ENCODE results near the gene PREX1. TPM values are rescaled to one million over a fixed set of nuclear protein-coding genes. Genes with fewer than 3 reads are reported as not detected.
A peak's percentile ranks its signal among the peaks of the same experiment; 100 is the strongest.

The PREX1 gene
- polyA plus RNA-seq, 4 donors = 13.7 to 16.7 (median 15.2) TPM

DNA sequence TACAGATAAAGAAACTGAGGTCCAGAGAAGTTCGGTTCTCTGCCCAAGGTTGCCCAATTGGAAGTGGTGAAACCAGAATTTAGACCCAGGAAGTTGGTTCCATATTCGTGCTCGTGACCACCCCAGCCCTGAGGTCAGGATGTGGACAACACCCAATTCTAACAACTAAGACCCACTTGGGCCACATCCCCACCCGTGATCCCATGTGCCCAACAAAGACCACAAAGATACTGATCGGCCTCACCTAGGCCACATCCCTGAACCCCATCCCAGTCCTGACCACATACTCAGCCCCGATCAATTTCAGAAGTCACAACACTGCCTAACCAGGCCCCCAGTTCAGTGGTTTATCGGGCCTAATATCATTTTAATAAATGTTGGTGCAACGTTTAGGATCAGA, 138.4 kb downstream of the PREX1 start:
- no peak for DNase-seq (ENCODE audit: low read depth in 4 of 4, low spot score in 2 of 4)

DNA sequence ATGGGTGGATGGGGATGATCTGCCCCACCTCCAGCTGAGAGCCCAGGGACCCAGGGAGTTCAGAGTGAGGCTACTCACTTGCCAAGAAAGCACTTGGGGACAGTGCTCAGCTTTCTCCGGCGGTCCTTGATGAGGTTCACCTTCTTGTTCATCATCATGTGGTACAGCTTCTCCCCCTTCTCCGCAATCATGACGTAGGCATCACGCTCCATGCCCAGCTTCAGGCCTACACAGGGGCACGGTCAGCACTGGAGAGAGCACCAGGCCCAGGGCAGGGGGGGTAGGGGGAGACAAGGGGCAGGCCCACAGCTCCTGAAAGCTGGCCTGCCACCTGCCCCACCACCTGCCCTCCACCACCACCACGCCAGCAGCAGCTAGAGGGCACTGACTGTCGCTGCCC, 139.2 kb downstream of the PREX1 start:
- no peak for DNase-seq (ENCODE audit: low read depth in 4 of 4, low spot score in 2 of 4)

DNA sequence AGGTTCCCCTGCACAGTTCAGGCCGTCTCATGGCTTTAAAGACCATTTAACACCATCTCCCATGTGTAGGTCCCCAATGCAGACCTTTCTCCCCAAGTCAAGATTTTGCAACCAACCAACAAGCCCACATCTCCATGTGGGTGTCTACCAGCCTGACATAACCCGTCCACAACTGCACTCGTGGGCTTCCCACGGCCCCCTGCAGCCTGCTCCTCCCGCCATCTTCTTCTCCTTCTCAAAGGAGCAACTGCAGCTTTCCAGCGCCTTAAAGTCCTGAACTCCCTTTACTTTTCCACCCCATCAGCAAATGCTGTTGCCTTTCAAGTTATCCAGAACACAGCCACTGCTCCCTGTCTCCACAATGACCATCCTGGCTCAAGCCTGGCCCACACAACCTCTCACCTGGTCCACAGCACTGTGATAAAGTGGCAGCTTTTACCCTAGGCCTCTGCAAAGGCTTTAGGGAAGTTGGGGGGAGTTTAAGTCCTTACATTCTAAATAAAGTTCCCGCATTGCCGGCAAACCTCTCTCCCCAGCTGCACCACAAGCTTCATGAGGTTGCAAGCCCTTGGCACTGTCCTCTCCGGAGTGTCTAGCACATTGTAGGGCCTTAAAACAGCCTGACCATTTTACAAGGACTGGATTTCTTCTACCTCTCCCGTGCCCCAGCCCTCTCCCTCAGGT, 140.5 kb downstream of the PREX1 start:
- DNase-seq (ENCODE audit: low read depth in 4 of 4, low spot score in 2 of 4) = no peak

DNA sequence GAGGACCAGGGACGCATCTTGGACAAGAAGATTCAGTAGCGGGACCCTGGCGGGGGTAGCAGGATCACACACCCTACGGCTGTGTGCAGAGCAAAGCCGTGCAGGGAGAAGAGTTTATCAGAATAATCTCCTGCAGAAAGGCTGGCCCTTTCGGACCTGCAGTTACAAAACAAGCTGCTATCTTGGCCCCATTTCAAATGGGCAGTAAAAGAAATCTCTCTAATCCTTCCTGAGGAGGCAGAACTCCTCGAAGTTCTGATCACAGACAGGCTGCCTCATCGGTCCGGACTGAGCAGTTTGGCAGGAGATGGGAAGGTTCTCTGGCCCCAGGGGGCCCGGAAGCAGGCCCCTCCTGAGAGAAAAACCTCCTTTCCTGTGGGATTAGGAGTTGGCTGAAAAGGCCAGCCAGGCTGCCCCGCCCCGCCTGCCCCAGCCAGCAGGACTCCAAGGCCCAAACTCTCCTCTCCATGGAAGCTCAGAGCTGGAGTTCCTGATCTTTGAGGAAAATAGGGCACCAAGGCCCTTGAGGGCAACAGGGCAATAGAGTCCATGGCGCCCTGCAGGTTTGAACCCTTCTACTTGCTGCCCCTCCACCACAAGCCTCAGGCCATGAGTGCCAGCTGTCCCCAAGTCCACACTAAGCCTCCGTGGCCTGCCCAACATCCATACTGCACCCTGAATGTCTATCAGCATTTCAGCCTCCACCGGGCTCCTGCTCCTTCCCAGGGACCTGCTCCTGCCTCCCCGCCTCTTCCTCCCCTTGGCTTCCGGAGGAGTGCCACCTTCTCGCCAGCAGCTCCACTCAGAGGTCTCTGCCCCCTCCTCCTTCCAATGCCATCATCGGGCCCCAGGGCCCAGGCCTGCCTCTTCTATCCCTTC, 141.3 kb downstream of the PREX1 start:
- no peak for DNase-seq (ENCODE audit: low read depth in 4 of 4, low spot score in 2 of 4)

DNA sequence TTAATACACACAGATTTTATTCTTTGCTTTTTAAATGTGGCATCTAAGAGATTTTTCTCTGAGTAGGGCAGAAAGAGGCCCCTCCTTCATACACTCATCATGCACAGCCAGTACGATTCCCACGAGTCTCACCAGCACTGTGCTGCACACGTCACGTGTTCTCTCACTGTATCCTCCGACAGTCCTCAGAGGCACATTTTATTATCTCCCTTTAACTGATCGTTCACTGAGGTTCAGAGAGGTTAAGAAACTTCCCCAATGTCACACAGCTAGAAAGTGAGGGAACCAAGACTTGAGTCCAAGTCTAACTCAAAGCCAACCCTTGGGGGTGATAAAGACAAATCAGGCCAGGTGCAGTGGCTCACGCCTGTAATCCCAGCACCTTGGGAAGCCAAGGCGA, 142.5 kb downstream of the PREX1 start:
- DNase-seq (ENCODE audit: low read depth in 4 of 4, low spot score in 2 of 4) = no peak

DNA sequence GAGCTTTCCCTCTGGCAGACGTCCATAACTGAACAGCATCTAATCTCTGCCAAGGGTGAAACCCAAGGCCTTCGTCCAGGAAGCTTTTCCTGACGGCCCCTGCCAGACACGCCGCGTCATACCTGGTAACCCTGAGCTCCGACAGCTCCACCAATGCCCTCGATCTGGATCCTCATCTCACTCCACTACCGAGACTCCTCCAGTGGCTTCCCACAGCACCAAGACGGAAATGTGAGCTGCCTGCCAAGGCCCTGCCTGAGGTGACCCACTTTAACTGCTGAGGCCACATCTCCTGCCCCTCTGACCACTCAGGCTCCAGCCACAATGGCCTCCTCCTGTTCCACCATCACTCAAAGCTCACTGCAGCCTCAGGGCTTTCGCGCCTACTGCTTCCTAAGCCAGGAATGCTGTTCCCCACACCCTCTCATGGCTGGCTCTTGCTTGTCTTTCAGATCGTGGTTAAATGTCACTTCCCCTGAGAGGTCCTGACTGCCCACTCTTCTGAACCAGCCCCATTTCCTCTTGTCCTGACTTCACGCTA, 143.2 kb downstream of the PREX1 start:
- no peak for DNase-seq (ENCODE audit: low read depth in 4 of 4, low spot score in 2 of 4)

DNA sequence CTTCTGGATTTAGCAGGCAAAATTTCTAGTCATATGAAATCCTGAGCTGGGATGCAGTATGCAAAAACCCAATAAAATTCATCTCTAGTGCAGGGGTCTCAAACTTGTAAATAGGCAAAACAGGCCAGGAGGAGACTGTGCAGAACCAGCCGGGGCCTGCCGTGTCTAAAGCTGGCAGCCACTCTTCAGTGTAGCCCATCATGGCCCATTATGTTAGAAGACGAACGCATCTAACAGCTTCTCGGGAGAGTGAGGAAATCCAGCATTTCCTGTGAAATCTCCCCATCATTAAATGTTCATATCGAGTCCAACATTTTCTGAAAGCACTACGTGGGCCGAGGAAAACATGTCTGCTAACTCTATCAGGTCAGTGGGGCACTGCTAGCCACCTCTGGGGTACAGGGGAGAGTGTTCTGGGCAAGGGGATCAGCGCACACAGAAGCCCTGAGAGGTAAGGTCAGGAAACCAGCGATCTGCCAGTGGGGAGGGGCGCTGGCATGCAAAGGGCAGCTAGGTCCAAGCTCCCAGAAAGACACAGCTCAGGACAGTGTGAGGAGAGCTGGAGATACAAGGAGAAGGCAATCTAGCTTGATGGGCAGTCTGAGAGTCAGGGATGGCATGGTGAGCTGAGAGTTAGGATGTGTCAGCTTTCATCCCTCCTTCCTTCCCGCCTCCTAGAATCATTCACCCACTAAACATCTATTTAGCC, 144.2 kb downstream of the PREX1 start:
- no peak for DNase-seq (ENCODE audit: low read depth in 4 of 4, low spot score in 2 of 4)

DNA sequence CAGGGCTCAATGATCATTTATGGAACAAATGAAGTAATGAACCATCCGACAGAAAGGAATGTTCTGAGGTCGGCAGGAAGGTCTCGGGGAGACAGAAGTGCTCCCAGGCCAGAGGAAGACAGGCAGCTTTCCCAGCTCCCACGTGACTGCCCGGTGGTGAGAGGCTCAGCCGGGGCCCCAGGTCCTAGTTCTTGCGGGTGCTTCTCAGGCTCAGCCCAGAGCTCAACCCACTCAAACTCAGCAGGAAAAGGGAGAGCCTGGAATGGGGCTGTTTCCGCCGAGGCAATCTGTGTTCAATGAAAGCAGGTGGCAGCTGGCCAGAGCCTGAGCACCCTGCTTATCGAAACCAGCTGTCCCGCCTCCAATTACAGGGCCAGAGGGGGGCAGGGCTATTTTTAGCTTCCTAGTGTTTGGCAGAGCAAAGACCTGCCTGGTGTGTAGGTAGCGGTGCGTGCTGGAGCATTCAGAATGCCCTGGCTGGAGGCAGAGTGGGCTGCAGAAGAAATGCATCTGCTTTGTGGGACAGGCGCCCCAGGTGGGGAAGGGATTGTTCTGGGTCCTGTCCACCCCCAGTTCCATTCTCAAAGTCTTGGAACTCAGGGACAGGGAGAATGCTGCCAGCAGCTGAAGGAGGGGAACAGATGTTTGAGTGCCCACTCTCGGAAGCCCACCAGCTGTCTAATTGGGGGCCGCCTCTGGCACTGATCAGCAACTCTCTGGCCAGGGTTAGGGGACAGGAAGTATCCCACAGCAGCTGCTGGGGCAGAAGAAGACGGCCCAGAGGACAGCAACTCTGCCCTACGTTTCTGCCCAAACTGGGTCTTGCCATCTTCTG, 145.1 kb downstream of the PREX1 start:
- DNase-seq (ENCODE audit: low read depth in 4 of 4, low spot score in 2 of 4) = peak in 3 of 4 donors; percentile 74 to 92 (median 86)

DNA sequence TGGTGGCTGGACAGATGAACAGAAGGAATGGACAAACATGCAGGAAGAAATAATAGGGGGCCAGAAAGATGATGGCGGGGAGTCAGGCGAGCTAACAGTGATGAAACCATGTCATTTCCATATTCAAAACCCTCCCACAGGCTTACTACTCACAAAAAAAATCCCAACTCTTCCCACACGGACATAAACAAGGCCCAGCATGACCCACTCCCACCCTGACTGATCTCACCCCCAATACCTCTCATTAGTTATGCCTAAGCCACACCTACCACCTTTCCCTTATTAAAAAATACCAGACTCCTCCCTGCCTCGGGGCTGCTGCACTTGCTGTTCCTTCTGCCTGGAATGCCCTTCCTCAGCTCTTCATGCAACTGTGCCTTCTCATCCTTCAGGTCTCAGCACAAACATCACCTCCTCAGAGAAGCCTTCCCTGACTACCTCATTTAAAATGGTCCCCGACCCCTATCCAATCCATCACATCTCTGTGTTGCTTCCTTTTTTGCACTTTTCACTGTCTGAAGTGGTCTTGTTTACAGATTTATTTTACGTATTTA, 145.8 kb downstream of the PREX1 start:
- DNase-seq (ENCODE audit: low read depth in 4 of 4, low spot score in 2 of 4) = no peak

DNA sequence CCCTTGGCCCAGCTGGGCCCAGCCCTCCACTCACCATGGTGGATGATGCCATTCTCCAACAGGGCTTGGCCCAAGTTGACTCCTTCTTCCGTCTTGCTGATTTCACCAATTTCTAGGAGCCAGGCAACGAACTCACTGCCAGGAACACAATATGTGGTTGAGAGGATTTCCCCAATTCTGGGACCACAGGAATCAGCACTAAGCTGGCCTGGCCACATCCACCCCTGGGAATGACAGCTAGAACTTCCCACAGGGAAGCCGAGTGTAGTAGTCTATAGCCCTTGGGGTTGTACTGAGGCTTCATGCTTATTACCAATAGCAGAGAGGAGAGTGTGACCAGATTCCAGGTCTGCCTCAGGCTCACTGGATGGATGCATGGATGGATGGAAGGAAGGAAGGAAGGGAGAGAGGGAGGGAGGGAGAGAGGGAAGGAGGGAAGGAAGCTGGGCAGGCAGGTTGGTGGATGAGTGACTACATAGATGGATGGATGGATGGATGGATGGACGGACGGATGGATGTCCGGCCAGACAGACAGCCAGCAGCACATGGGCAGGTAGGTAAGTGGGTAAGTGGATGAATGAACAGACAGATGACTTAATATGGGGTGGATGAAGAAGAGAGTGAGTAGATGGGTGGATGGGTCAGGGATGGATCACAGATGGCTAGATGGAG, 146.5 kb downstream of the PREX1 start:
- no peak for DNase-seq (ENCODE audit: low read depth in 4 of 4, low spot score in 2 of 4)

DNA sequence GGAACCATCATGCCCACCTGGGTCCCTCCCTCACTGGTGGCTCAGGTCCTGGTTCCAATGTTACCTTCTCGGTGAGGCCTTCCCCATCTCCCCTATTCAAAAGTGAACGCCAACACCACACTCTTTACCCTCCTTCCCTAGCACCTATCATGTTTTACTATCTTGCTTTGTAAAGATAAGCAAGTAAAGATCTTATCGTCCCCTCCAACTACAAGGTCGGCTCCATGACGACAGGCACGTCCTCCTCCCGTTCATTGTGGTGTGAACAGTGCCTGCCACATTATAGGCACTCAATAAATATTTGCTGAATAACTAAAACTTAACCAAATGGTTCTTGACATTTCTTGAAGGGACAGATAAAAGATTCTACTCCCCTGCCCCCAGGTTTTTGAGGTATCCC, 147.1 kb downstream of the PREX1 start:
- no peak for DNase-seq (ENCODE audit: low read depth in 4 of 4, low spot score in 2 of 4)

DNA sequence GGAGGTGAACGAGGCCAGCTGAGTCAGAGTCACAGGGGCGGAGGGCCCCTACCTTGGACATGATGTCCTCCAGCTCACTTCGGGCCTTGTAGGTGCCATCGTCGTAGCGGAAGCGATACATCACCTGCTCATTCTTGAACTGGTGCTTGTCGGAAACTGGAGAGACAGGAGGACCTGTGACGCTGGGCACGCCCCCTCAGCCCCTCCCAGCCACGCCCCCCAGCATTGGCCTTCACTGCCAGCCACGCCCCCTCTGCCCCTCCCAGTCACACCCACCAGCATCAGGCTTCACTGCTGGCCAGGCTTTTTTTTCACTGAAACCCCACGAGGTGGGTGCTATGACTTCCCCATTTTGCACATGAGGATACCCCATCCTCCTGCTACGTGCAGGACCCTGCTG, 148.2 kb downstream of the PREX1 start:
- no peak for DNase-seq (ENCODE audit: low read depth in 4 of 4, low spot score in 2 of 4)

DNA sequence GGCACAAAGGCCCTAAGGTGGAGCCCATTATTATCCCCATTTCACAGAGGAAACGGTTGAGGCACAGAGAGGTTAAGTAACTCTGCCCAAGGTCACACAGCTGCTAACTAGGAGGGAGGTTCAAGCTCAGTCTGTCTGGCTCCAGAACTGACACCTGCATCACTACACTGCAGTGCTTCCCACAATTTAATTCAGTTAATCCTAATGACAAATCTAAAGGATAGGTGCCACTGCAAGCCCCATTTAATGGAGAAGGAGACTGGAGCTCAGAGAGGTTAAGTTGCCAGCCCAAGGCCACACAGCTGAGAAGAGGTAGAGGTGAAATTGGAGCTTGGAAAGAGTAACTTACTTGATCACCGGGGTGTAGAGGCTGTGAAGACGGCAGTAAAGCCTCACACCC, 148.8 kb downstream of the PREX1 start:
- DNase-seq (ENCODE audit: low read depth in 4 of 4, low spot score in 2 of 4) = no peak

DNA sequence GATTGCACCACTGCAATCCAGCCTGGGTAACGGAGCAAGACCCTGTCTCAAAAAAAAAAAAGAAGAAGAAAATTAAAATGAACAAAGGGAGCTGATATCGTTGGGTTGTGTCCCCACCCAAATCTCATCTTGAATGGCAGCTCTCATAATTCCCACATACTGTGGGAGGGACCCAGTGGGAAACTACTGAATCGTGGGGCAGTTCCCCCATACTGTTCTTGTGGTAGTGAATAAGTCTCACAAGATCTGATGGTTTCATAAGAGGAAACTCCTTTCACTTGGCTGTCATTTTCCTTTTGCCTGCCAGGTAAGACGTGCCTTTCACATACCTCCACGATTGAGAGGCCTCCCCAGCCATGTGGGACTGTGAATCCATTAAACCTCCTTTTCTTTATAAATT, 149.4 kb downstream of the PREX1 start:
- DNase-seq (ENCODE audit: low read depth in 4 of 4, low spot score in 2 of 4) = no peak

DNA sequence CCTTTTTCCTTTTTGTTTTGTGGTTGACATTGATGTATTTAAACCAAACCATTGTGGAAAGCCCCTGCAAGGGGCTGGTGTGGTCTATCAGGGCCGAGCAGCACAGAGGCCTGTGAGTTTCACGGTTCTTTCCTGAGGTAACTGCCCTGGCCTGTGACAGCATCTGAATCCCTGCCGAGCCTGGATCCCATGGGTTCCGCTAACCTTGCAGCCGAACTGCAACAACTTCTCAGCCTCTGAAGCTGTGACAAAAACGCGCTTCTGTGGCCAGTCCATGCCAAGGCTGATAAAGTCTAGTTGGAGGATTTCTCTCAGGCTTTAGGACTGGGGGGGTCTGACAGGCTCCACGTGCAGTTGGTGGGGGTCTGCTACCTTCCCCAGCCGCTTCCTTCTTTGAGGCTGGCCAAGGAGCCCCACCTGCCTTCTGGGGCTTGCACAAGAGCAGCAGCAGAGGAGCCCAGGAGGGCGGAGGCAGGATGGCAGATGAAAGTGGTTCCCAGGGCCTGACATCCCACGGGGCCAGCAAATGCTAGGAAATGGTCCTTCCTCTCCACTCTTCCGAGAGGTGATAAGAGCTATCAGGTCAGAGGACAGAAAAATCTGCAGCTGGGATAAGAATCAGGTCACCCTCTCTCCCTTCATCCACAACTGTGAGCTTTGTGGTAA, 150.9 kb downstream of the PREX1 start:
- no peak for DNase-seq (ENCODE audit: low read depth in 4 of 4, low spot score in 2 of 4)

DNA sequence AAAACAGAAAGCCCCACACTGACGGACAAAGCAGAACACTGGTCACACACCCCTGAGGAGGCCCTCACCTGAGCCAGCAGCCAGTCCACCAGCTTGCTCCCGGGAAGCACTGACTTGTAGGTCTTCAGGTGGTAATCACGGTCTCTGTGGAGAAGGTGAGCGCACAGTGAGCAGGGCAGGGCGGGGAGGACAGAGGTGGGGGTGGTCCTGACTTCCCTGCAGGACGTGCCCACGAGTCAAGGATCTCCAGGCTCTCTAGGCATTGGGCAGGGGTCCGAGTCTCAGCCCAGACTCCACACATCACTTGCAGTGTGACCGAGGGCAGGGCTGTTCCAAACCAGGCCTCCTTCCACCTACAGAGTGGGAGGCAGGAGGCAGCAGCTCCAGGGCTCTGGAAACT, 151.7 kb downstream of the PREX1 start:
- DNase-seq (ENCODE audit: low read depth in 4 of 4, low spot score in 2 of 4) = no peak

DNA sequence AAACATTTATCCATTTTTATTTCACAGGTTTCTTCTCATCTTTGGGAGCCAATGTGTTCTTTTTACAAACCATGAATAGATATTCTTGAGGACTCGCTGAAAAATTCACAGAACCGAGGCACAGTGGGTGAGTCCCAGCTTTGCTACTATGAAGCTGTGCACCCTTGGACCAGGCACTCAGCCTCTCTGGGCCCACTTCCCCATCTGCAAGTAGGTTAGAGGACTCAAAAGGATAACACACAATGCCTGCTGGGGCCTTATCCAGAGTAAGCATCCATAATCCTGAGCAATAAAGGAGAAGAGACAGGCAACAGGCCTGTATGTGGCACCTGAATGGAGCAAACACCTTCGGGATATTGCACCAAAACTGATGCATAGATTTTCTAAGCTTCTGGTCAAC, 153.3 kb downstream of the PREX1 start:
- DNase-seq (ENCODE audit: low read depth in 4 of 4, low spot score in 2 of 4) = no peak

DNA sequence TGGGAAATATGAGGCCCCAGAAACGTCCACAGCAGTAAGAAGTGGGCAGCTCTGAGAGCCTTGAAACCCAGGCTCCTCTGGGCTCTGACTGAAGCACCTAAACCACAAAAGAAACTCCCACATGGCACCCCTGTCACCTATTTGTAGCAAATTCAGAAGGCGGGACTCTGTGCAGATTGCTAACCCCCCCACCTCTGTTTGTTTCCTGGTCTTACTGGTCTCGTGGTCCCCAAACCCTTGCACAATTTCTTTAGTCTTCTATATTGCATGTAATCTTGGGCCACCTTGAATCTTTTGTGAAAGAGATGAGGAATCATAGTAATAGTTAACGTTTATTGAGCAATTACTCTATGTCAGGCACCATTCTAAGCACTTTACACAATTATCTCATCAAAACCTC, 154.3 kb downstream of the PREX1 start:
- DNase-seq (ENCODE audit: low read depth in 4 of 4, low spot score in 2 of 4) = no peak

DNA sequence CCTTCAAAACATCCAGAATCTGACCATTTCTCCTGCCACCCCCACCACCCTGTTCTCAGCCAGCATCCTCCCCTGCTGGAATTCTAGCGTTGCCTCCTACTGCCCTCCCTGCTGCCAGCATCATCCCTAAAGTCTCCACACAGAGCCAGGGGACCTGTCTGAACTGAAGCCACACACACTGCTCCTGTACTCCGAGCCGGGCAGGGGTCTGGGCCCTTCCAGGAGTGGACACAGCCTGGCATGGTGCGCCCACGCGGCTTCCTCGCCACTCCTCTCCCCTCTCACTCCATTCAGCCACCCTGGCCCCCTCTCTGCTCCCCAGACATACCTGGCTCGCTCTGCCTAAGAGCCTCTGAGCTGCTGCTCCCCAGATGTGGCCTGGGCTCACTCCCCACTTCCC, 155.5 kb downstream of the PREX1 start:
- no peak for DNase-seq (ENCODE audit: low read depth in 4 of 4, low spot score in 2 of 4)

Data from left renal cortex interstitium (tissue), 4 donors.